HCT116 (cell line): ENCODE data around the gene C2orf78.

Experiments
- EZH2 ChIP-seq: fragments of 200-600 bp; sonication (generic); IDR thresholded peaks from 2 replicates; pipeline ENCODE4 v1.6.1; 2017; ENCODE audit warnings: antibody characterized with exemption, mixed run types
- JUND ChIP-seq: IDR thresholded peaks from 2 replicates; pipeline ENCODE4 v1.6.1; 2012
- POLR2A ChIP-seq: IDR thresholded peaks from 2 replicates; pipeline ENCODE4 v1.7.0; 2011; ENCODE audit warnings: borderline replicate concordance; ENCODE audit not compliant: insufficient read depth, insufficient read length; ENCODE audit errors: extremely low read depth
- RAD21 ChIP-seq: IDR thresholded peaks from 2 replicates; pipeline ENCODE4 v1.6.1; 2012; ENCODE audit warnings: low read depth, mild to moderate bottlenecking
- TF ChIP-seq, protein P1 (sequence below), 3 experiments: fragments of 200-600 bp in 1 of 3; sonication (generic) in 1 of 3; IDR thresholded peaks in 2 of 3; conservative IDR thresholded peaks in 1 of 3; 2 replicates each; pipeline ENCODE4 v1.5.1; 2012 to 2017; ENCODE audit warnings: low read depth in 2 of 3, low read length in 2 of 3, antibody characterized with exemption in 1 of 3, borderline replicate concordance in 1 of 3, control low read depth in 1 of 3, mild to moderate bottlenecking in 1 of 3, mixed read lengths in 1 of 3, mixed run types in 1 of 3, moderate library complexity in 1 of 3; ENCODE audit not compliant: insufficient read depth in 1 of 3
- TF ChIP-seq, protein P2 (sequence below): IDR thresholded peaks from 2 replicates; pipeline ENCODE4 v1.6.1; 2012
- TF ChIP-seq, protein P3 (sequence below): IDR thresholded peaks from 2 replicates; pipeline ENCODE4 v1.6.1; 2011; ENCODE audit warnings: mild to moderate bottlenecking, low read length, moderate library complexity; ENCODE audit not compliant: insufficient replicate concordance; ENCODE audit errors: extremely low read depth

DNA sequence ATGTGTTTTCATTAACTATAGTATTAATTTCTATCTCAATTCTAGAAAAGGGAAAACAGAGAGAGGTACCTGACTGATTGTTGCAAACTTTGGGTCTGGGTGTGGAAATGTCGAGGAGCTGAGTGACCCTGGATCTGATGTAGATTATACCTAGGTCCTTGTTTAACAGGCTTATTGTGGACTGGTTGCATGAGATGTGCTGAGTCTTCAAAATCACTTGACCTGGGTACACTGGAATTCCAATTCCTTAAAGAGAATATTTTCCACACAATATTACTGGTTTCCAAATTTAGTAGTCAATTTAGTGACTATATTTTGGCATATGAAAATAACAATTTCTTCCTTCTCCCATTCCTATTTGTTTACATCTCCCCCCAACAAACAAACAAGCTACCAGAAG, 17.6 kb upstream of the C2orf78 start:
- TF ChIP-seq, protein P1, sequence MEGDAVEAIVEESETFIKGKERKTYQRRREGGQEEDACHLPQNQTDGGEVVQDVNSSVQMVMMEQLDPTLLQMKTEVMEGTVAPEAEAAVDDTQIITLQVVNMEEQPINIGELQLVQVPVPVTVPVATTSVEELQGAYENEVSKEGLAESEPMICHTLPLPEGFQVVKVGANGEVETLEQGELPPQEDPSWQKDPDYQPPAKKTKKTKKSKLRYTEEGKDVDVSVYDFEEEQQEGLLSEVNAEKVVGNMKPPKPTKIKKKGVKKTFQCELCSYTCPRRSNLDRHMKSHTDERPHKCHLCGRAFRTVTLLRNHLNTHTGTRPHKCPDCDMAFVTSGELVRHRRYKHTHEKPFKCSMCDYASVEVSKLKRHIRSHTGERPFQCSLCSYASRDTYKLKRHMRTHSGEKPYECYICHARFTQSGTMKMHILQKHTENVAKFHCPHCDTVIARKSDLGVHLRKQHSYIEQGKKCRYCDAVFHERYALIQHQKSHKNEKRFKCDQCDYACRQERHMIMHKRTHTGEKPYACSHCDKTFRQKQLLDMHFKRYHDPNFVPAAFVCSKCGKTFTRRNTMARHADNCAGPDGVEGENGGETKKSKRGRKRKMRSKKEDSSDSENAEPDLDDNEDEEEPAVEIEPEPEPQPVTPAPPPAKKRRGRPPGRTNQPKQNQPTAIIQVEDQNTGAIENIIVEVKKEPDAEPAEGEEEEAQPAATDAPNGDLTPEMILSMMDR (IDR thresholded peaks at IDR 0.05 in 2 of 3, conservative IDR thresholded peaks at IDR 0.05 in 1 of 3; ENCODE audit: borderline replicate concordance in 1 of 3, insufficient read depth in 1 of 3, low read depth in 2 of 3, low read length in 2 of 3) = no peak
- TF ChIP-seq JUND = no peak
- no peak for TF ChIP-seq POLR2A
- TF ChIP-seq EZH2 = no peak
- no peak for TF ChIP-seq RAD21
- TF ChIP-seq, protein P2, sequence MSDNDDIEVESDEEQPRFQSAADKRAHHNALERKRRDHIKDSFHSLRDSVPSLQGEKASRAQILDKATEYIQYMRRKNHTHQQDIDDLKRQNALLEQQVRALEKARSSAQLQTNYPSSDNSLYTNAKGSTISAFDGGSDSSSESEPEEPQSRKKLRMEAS = no peak
- TF ChIP-seq, protein P3, sequence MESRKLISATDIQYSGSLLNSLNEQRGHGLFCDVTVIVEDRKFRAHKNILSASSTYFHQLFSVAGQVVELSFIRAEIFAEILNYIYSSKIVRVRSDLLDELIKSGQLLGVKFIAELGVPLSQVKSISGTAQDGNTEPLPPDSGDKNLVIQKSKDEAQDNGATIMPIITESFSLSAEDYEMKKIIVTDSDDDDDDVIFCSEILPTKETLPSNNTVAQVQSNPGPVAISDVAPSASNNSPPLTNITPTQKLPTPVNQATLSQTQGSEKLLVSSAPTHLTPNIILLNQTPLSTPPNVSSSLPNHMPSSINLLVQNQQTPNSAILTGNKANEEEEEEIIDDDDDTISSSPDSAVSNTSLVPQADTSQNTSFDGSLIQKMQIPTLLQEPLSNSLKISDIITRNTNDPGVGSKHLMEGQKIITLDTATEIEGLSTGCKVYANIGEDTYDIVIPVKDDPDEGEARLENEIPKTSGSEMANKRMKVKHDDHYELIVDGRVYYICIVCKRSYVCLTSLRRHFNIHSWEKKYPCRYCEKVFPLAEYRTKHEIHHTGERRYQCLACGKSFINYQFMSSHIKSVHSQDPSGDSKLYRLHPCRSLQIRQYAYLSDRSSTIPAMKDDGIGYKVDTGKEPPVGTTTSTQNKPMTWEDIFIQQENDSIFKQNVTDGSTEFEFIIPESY = no peak
